K562 (cell line): Measurements from ENCODE around the gene SLC26A8. TPM values are rescaled to one million over a fixed set of nuclear protein-coding genes. Genes with fewer than 3 reads are reported as not detected.

Source experiments
- DDX20 ChIP-seq: fragments of 450-650 bp; IDR thresholded peaks from 2 replicates; pipeline ENCODE4 v1.6.1; 2016; ENCODE audit warnings: missing genetic modification characterization, low read depth, mild to moderate bottlenecking, missing compliant biosample characterization, moderate library complexity
- DMBX1 ChIP-seq: fragments of 250-450 bp; sonication (Bioruptor Pico); IDR thresholded peaks from 2 replicates; pipeline ENCODE4 v1.8.0; 2022; ENCODE audit warnings: inconsistent platforms, mild to moderate bottlenecking, moderate library complexity, borderline replicate concordance
- GATAD2B ChIP-seq: fragments of 450-650 bp; IDR thresholded peaks from 2 replicates; pipeline ENCODE4 v1.6.1; 2017; ENCODE audit warnings: mild to moderate bottlenecking, borderline replicate concordance
- GTF2E2 ChIP-seq: fragments of 200-800 bp; sonication (Bioruptor generic); IDR thresholded peaks from 2 replicates; pipeline ENCODE4 v1.6.1; 2016; ENCODE audit warnings: missing genetic modification characterization, missing compliant biosample characterization
- KDM5B ChIP-seq: fragments of 200-600 bp; sonication (generic); IDR thresholded peaks from 2 replicates; pipeline ENCODE4 v1.6.1; 2012; ENCODE audit warnings: low read depth, mild to moderate bottlenecking, moderate library complexity, low read length, control low read depth, inconsistent platforms; ENCODE audit not compliant: insufficient replicate concordance
- KLF6 ChIP-seq: fragments of 250-450 bp; sonication (Bioruptor Pico); IDR thresholded peaks from 2 replicates; pipeline ENCODE4 v1.4.0; 2020; ENCODE audit warnings: mild to moderate bottlenecking, moderate library complexity, borderline replicate concordance
- MXI1 ChIP-seq: IDR thresholded peaks from 2 replicates; pipeline ENCODE4 v1.6.1; 2011; ENCODE audit warnings: low read depth, mild to moderate bottlenecking, improper control_type of control experiment, low read length
- NFXL1 ChIP-seq: fragments of 450-650 bp; formaldehyde crosslinking; IDR thresholded peaks from 2 replicates; pipeline ENCODE4 v1.4.0; 2021; ENCODE audit warnings: mild to moderate bottlenecking
- PCBP2 ChIP-seq: fragments of 200-400 bp; formaldehyde crosslinking; IDR thresholded peaks from 2 replicates; pipeline ENCODE4 v1.6.1; 2018; ENCODE audit warnings: low read length, low read depth, mild to moderate bottlenecking, moderate library complexity; ENCODE audit not compliant: poor library complexity, severe bottlenecking
- RB1 ChIP-seq: fragments of 450-650 bp; IDR thresholded peaks from 2 replicates; pipeline ENCODE4 v1.6.1; 2017; ENCODE audit warnings: low read depth, mild to moderate bottlenecking
- SLC30A9 ChIP-seq: fragments of 250-450 bp; sonication (Bioruptor Pico); IDR thresholded peaks from 2 replicates; pipeline ENCODE4 v1.8.0; 2022; ENCODE audit warnings: mild to moderate bottlenecking, moderate library complexity
- SPI1 ChIP-seq: IDR thresholded peaks from 2 replicates; pipeline ENCODE4 v1.6.1; 2011; ENCODE audit warnings: low read depth, low read length, control low read depth, borderline replicate concordance
- SREBF2 ChIP-seq: sonication (generic); formaldehyde crosslinking; IDR thresholded peaks from 2 replicates; pipeline ENCODE4 v1.4.0; 2020; ENCODE audit warnings: mild to moderate bottlenecking, missing genetic modification reagents
- ZC3H11A ChIP-seq: IDR thresholded peaks from 2 replicates; pipeline ENCODE4 v1.6.1; 2012; ENCODE audit warnings: low read depth, low read length, improper control_type of control experiment
- ZFP1 ChIP-seq: fragments of 450-650 bp; formaldehyde crosslinking; IDR thresholded peaks from 2 replicates; pipeline ENCODE4 v1.4.0; 2020; ENCODE audit warnings: mild to moderate bottlenecking, mixed read lengths
- ZFP30 ChIP-seq: fragments of 250-450 bp; sonication (Bioruptor Pico); IDR thresholded peaks from 2 replicates; pipeline ENCODE4 v1.8.0; 2022; ENCODE audit warnings: moderate library complexity, mild to moderate bottlenecking, inconsistent platforms, borderline replicate concordance
- ZFX ChIP-seq: sonication (generic); formaldehyde crosslinking; IDR thresholded peaks from 2 replicates; pipeline ENCODE4 v1.8.0; 2022; ENCODE audit warnings: mild to moderate bottlenecking, missing genetic modification reagents, moderate library complexity
- ZNF140 ChIP-seq: fragments of 250-450 bp; sonication (Bioruptor Pico); IDR thresholded peaks from 2 replicates; pipeline ENCODE4 v1.8.0; 2021; ENCODE audit warnings: moderate library complexity, mild to moderate bottlenecking, inconsistent platforms
- ZNF316 ChIP-seq: fragments of 450-650 bp; IDR thresholded peaks from 2 replicates; pipeline ENCODE4 v1.6.1; 2016
- ZNF583 ChIP-seq: fragments of 250-450 bp; sonication (Bioruptor Pico); IDR thresholded peaks from 2 replicates; pipeline ENCODE4 v1.4.0; 2020
- polyA plus RNA-seq, 8 experiments: library from polyadenylated mRNA; depleted of rRNA in 4 of 8; stranded (reverse) in 5 of 8; unstranded in 3 of 8; fragments of >200 nt; fragmentation: Nextera tagmentation in 2 of 8; fragmentation: Illumina TruSeq in 1 of 8; extraction: Ambion mirVana in 2 of 8; extraction: Trizol in 1 of 8; gene quantifications; 2 replicates each; pipeline versions ENCODE4 v1.2.1 to v1.2.3, GENCODE V29; 2011 to 2014; ENCODE audit warnings: inconsistent platforms in 1 of 8, missing spikeins in 1 of 8
- total RNA-seq, 7 experiments: library from RNA; depleted of rRNA in 6 of 7; stranded (reverse); fragments of >200 nt in 6 of 7; fragmentation: Illumina TruSeq in 2 of 7; extraction: Trizol in 2 of 7; gene quantifications; 2 replicates each; pipeline versions ENCODE4 v1.2.1 to v1.2.3, GENCODE V29; 2011 to 2021; ENCODE audit warnings: low replicate concordance in 1 of 7
- TF ChIP-seq, protein P1 (sequence below): fragments of 250-450 bp; sonication (Bioruptor Pico); IDR thresholded peaks from 2 replicates; pipeline ENCODE4 v1.4.0; 2020; ENCODE audit warnings: mild to moderate bottlenecking, moderate library complexity
- TF ChIP-seq, protein P2 (sequence below): fragments of 200-400 bp; formaldehyde crosslinking; IDR thresholded peaks from 2 replicates; pipeline ENCODE4 v1.6.1; 2017; ENCODE audit warnings: mild to moderate bottlenecking, low read depth, low read length, moderate library complexity
- TF ChIP-seq, protein P3 (sequence below): IDR thresholded peaks from 2 replicates; pipeline ENCODE4 v1.6.1; 2011; ENCODE audit not compliant: insufficient read length; ENCODE audit errors: extremely low read depth

The SLC26A8 gene
- total and polyA plus RNA-seq, 9 of the 15 experiments (the other 6 are each of a cell fraction or from before 2014, with no cell fraction given), result not detected

GRCh38 chr6:36025260-36025931, 955 bp upstream of the SLC26A8 start (continued):
- TF ChIP-seq, protein P1, sequence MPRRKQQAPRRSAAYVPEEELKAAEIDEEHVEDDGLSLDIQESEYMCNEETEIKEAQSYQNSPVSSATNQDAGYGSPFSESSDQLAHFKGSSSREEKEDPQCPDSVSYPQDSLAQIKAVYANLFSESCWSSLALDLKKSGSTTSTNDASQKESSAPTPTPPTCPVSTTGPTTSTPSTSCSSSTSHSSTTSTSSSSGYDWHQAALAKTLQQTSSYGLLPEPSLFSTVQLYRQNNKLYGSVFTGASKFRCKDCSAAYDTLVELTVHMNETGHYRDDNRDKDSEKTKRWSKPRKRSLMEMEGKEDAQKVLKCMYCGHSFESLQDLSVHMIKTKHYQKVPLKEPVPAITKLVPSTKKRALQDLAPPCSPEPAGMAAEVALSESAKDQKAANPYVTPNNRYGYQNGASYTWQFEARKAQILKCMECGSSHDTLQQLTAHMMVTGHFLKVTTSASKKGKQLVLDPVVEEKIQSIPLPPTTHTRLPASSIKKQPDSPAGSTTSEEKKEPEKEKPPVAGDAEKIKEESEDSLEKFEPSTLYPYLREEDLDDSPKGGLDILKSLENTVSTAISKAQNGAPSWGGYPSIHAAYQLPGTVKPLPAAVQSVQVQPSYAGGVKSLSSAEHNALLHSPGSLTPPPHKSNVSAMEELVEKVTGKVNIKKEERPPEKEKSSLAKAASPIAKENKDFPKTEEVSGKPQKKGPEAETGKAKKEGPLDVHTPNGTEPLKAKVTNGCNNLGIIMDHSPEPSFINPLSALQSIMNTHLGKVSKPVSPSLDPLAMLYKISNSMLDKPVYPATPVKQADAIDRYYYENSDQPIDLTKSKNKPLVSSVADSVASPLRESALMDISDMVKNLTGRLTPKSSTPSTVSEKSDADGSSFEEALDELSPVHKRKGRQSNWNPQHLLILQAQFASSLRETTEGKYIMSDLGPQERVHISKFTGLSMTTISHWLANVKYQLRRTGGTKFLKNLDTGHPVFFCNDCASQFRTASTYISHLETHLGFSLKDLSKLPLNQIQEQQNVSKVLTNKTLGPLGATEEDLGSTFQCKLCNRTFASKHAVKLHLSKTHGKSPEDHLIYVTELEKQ (CRISPR knock-in tag), result no peak
- TF ChIP-seq ZFP30 (CRISPR knock-in tag) (no peak), DDX20 (tag) (no peak), GATAD2B (peak; percentile 34; the same call in 1 of the 2 replicates), SLC30A9 (CRISPR knock-in tag) (no peak), KLF6 (CRISPR knock-in tag) (no peak), MXI1 (no peak), ZNF316 (no peak), DMBX1 (CRISPR knock-in tag) (peak; percentile 13; the same call in 1 of the 2 replicates), NFXL1 (CRISPR knock-in tag) (no peak), GTF2E2 (no peak), SPI1 (no peak), ZNF583 (CRISPR knock-in tag) (no peak), ZC3H11A (no peak), SREBF2 (no peak), ZFX (CRISPR knock-in tag) (no peak), KDM5B (no peak), RB1 (no peak), ZNF140 (CRISPR knock-in tag) (no peak), ZFP1 (CRISPR knock-in tag) (no peak), PCBP2 (no peak)
- TF ChIP-seq, protein P2, sequence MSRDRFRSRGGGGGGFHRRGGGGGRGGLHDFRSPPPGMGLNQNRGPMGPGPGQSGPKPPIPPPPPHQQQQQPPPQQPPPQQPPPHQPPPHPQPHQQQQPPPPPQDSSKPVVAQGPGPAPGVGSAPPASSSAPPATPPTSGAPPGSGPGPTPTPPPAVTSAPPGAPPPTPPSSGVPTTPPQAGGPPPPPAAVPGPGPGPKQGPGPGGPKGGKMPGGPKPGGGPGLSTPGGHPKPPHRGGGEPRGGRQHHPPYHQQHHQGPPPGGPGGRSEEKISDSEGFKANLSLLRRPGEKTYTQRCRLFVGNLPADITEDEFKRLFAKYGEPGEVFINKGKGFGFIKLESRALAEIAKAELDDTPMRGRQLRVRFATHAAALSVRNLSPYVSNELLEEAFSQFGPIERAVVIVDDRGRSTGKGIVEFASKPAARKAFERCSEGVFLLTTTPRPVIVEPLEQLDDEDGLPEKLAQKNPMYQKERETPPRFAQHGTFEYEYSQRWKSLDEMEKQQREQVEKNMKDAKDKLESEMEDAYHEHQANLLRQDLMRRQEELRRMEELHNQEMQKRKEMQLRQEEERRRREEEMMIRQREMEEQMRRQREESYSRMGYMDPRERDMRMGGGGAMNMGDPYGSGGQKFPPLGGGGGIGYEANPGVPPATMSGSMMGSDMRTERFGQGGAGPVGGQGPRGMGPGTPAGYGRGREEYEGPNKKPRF, result no peak
- TF ChIP-seq, protein P3, sequence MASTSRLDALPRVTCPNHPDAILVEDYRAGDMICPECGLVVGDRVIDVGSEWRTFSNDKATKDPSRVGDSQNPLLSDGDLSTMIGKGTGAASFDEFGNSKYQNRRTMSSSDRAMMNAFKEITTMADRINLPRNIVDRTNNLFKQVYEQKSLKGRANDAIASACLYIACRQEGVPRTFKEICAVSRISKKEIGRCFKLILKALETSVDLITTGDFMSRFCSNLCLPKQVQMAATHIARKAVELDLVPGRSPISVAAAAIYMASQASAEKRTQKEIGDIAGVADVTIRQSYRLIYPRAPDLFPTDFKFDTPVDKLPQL, result no peak
